Measurements from ENCODE around the gene ITGA8.

Gene ITGA8

GRCh38 chr10:15626937-15627336, 92.8 kb downstream of the ITGA8 start:
- Histone ChIP-seq H3K9ac (ENCODE audit: low read length) (no peak overlapping the region), H2AFZ (ENCODE audit: low read depth, low read length) (no peak overlapping the region), H3K27me3 (ENCODE audit: low read depth, low read length) (no peaks in the 10 kb centered on the region), H4K20me1 (ENCODE audit: insufficient read depth, low read length) (no peaks in the 10 kb centered on the region), H3K27ac (ENCODE audit: low read length) (no peak overlapping the region), H3K4me3 (ENCODE audit: low read length) (no peak overlapping the region), H3K4me1 (ENCODE audit: low read length) (no peaks in the 10 kb centered on the region), H3K4me2 (ENCODE audit: low read length) (no peak overlapping the region), H3K79me2 (ENCODE audit: low read length) (no peaks in the 10 kb centered on the region), H3K9me3 (ENCODE audit: insufficient read depth, low read length) (no peaks in the 10 kb centered on the region), H3K36me3 (replicated peaks; ENCODE audit: low read depth, low read length) (no peaks in the 10 kb centered on the region)
- TF ChIP-seq EZH2phosphoT487 (IDR thresholded peaks at IDR 0.05; ENCODE audit: low read depth), result no peak
- TF ChIP-seq, protein P1, sequence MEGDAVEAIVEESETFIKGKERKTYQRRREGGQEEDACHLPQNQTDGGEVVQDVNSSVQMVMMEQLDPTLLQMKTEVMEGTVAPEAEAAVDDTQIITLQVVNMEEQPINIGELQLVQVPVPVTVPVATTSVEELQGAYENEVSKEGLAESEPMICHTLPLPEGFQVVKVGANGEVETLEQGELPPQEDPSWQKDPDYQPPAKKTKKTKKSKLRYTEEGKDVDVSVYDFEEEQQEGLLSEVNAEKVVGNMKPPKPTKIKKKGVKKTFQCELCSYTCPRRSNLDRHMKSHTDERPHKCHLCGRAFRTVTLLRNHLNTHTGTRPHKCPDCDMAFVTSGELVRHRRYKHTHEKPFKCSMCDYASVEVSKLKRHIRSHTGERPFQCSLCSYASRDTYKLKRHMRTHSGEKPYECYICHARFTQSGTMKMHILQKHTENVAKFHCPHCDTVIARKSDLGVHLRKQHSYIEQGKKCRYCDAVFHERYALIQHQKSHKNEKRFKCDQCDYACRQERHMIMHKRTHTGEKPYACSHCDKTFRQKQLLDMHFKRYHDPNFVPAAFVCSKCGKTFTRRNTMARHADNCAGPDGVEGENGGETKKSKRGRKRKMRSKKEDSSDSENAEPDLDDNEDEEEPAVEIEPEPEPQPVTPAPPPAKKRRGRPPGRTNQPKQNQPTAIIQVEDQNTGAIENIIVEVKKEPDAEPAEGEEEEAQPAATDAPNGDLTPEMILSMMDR (IDR thresholded peaks at IDR 0.05; ENCODE audit: low read depth, low read length), result no peak

DNA sequence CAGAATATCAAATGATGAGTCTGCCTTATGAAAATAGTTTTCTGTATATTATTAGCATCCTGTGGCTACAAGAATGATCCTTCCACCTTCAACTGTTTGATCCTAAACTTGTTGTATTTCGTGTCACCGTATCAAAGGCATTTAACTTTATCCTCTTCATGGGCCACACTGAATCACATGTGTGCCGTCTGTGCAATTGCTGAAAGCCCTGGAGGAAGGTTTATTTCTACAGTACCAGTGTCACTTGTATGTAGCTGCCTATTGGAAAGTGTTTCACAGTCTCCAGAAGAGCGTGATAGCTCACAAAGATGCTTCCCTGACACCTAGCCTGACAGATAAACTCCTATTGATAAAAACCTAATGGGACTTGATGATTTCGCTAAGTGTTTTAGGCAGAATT, 94.5 kb downstream of the ITGA8 start:
- H3K9ac ChIP-seq (ENCODE audit: low read length), result no peak overlapping the region
- H4K20me1 ChIP-seq (ENCODE audit: insufficient read depth, low read length), result no peaks in the 10 kb centered on the region
- no peaks in the 10 kb centered on the region for H3K79me2 ChIP-seq (ENCODE audit: low read length)
- TF ChIP-seq EZH2phosphoT487 (IDR thresholded peaks at IDR 0.05; ENCODE audit: low read depth), result no peak
- TF ChIP-seq, protein P1 (IDR thresholded peaks at IDR 0.05; ENCODE audit: low read depth, low read length), result no peak
- H3K36me3 ChIP-seq (replicated peaks; ENCODE audit: low read depth, low read length), result no peaks in the 10 kb centered on the region
- H3K27ac ChIP-seq (ENCODE audit: low read length), result no peak overlapping the region
- no peaks in the 10 kb centered on the region for H3K4me1 ChIP-seq (ENCODE audit: low read length)
- H2AFZ ChIP-seq (ENCODE audit: low read depth, low read length), result no peak overlapping the region
- no peaks in the 10 kb centered on the region for H3K9me3 ChIP-seq (ENCODE audit: insufficient read depth, low read length)
- no peak overlapping the region for H3K4me2 ChIP-seq (ENCODE audit: low read length)
- no peaks in the 10 kb centered on the region for H3K27me3 ChIP-seq (ENCODE audit: low read depth, low read length)
- no peak overlapping the region for H3K4me3 ChIP-seq (ENCODE audit: low read length)

DNA sequence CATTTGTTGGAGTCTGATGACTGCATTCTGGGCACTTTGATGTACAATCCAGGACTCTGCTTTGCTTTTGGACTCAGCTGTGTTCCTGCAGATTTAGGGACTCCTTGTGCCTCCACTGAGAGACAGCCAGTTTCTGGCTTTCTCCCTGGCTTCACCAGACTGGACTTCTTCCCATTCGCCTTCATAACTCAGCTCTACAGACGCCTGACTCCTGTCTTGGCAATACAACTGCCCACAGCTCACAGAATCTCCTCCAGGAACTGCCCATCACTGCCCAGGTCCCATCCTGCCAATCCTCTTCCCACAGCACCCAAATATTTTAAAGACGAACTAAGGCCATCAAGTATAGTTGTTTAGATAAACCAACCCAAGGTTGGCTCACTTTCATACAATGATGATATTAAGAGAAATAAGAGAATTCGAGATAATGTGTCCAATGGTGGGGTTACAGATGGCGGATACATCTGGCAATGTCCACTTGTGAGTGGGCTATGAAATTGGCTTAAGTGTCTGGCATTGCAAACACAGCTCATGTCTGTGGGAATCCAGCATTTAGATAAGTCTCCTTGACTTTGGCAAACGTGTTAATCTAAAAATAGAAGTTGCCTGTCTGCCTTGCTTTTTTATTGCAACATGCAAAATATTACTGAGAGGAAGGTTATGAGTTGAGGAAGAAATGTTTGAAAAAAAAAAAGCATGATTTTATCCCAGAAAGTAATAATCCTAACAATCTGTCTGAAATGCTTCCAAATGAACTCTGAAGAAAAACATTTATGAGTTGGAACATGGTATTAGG, 95.1 kb downstream of the ITGA8 start:
- no peaks in the 10 kb centered on the region for H3K9me3 ChIP-seq (ENCODE audit: insufficient read depth, low read length)
- H3K27me3 ChIP-seq (ENCODE audit: low read depth, low read length), result no peaks in the 10 kb centered on the region
- H2AFZ ChIP-seq (ENCODE audit: low read depth, low read length), result no peak overlapping the region
- no peak overlapping the region for H3K4me3 ChIP-seq (ENCODE audit: low read length)
- H3K9ac ChIP-seq (ENCODE audit: low read length), result no peak overlapping the region
- no peaks in the 10 kb centered on the region for H4K20me1 ChIP-seq (ENCODE audit: insufficient read depth, low read length)
- TF ChIP-seq, protein P1 (IDR thresholded peaks at IDR 0.05; ENCODE audit: low read depth, low read length), result no peak
- TF ChIP-seq EZH2phosphoT487 (IDR thresholded peaks at IDR 0.05; ENCODE audit: low read depth), result no peak
- H3K36me3 ChIP-seq (replicated peaks; ENCODE audit: low read depth, low read length), result no peaks in the 10 kb centered on the region
- H3K4me2 ChIP-seq (ENCODE audit: low read length), result no peak overlapping the region
- no peaks in the 10 kb centered on the region for H3K4me1 ChIP-seq (ENCODE audit: low read length)
- H3K79me2 ChIP-seq (ENCODE audit: low read length), result no peaks in the 10 kb centered on the region
- H3K27ac ChIP-seq (ENCODE audit: low read length), result no peak overlapping the region

GRCh38 chr10:15620836-15621515, 98.7 kb downstream of the ITGA8 start:
- Histone ChIP-seq H3K36me3 (replicated peaks; ENCODE audit: low read depth, low read length) (no peaks in the 10 kb centered on the region), H3K27ac (ENCODE audit: low read length) (no peak overlapping the region), H4K20me1 (ENCODE audit: insufficient read depth, low read length) (no peaks in the 10 kb centered on the region)

More at GRCh38 chr10:15620836-15621515, 98.7 kb downstream of the ITGA8 start:
- no peaks in the 10 kb centered on the region for H3K9me3 ChIP-seq (ENCODE audit: insufficient read depth, low read length)
- no peak overlapping the region for H2AFZ ChIP-seq (ENCODE audit: low read depth, low read length)
- H3K4me3 ChIP-seq (ENCODE audit: low read length), result no peak overlapping the region
- TF ChIP-seq, protein P1 (IDR thresholded peaks at IDR 0.05; ENCODE audit: low read depth, low read length), result no peak
- no peak for TF ChIP-seq EZH2phosphoT487 (IDR thresholded peaks at IDR 0.05; ENCODE audit: low read depth)
- no peak overlapping the region for H3K4me2 ChIP-seq (ENCODE audit: low read length)
- H3K79me2 ChIP-seq (ENCODE audit: low read length), result no peaks in the 10 kb centered on the region
- H3K4me1 ChIP-seq (ENCODE audit: low read length), result no peaks in the 10 kb centered on the region
- no peaks in the 10 kb centered on the region; the same call in 1 of the 2 replicates for H3K27me3 ChIP-seq (ENCODE audit: low read depth, low read length)
- no peak overlapping the region for H3K9ac ChIP-seq (ENCODE audit: low read length)
